ENCODE results near the gene ACSS3. TPM values are rescaled to one million over a fixed set of nuclear protein-coding genes. Genes with fewer than 3 reads are reported as not detected.

The ACSS3 gene
- total and polyA plus RNA-seq, 9 of the 15 experiments (the other 6 are each of a cell fraction or from before 2014, with no cell fraction given): 0.40 TPM; not detected in 8

DNA sequence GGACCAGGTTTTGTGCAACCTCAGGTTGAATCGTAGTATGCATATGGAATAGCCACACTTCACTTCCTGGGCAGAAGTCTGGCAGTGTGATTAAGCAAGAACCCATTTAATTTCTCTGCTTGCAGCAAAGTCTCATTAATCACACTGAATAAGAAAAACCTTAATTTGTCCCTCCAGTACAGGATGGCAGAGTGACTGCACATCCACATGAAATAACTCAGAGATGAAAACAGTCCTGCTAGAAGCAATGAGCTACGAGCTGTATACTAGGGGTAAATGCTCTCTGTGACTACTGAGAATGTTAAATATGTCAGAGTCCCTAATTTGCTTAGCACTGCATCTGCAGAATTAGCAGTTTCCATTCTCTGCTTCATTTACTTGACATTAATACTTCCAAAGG, 88.9 kb downstream of the ACSS3 start:
- no peak overlapping the region for H3K9ac ChIP-seq (ENCODE audit: insufficient read depth in 1 of 2, low read depth in 2 of 2, low read length in 2 of 2)
- peaks cover 4% of the 10 kb centered on the region; the same call in 1 of the 2 replicates for H3K9me3 ChIP-seq (replicated peaks; ENCODE audit: control insufficient read depth, insufficient read depth, low read depth, low read length)
- DNase-seq (ENCODE audit: extremely low read depth in 1 of 4, low spot score in 3 of 4): no peak
- no peaks in the 10 kb centered on the region for H3K79me2 ChIP-seq (ENCODE audit: control insufficient read depth, insufficient read depth, low read length)
- no peaks in the 10 kb centered on the region for H3K4me1 ChIP-seq (replicated peaks in 1 of 2; ENCODE audit: control insufficient read depth in 2 of 2, insufficient read depth in 2 of 2, low read length in 2 of 2)
- no peaks in the 10 kb centered on the region for H3K36me3 ChIP-seq (ENCODE audit: control insufficient read depth, insufficient read depth, low read length)
- no peaks in the 10 kb centered on the region for H3K27me3 ChIP-seq (ENCODE audit: control insufficient read depth in 2 of 2, insufficient read depth in 2 of 2, low read length in 2 of 2)
- POLR2A ChIA-PET: no interaction called here
- BruUV-seq (replicated peaks): no TSS peak
- no peak for TF ChIP-seq FOSL1 (tag; conservative IDR thresholded peaks at IDR 0.05)
- TF ChIP-seq TCF3 (CRISPR knock-in tag; IDR thresholded peaks at IDR 0.05): no peak
- TF ChIP-seq CSDE1 (IDR thresholded peaks at IDR 0.05): no peak
- no peak for TF ChIP-seq POLR2AphosphoS5 (IDR thresholded peaks at IDR 0.05; ENCODE audit: control insufficient read depth, insufficient read depth, low read depth, low read length)
- TF ChIP-seq SMARCA5 (IDR thresholded peaks at IDR 0.05): no peak
- TF ChIP-seq NR2C2 (CRISPR knock-in tag; IDR thresholded peaks at IDR 0.05): no peak
- TF ChIP-seq NR2C2 (tag; IDR thresholded peaks at IDR 0.05): no peak
- TF ChIP-seq, protein P1, sequence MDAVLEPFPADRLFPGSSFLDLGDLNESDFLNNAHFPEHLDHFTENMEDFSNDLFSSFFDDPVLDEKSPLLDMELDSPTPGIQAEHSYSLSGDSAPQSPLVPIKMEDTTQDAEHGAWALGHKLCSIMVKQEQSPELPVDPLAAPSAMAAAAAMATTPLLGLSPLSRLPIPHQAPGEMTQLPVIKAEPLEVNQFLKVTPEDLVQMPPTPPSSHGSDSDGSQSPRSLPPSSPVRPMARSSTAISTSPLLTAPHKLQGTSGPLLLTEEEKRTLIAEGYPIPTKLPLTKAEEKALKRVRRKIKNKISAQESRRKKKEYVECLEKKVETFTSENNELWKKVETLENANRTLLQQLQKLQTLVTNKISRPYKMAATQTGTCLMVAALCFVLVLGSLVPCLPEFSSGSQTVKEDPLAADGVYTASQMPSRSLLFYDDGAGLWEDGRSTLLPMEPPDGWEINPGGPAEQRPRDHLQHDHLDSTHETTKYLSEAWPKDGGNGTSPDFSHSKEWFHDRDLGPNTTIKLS (IDR thresholded peaks at IDR 0.05; ENCODE audit: borderline replicate concordance, low read depth): no peak
- no peak overlapping the region for H2AFZ ChIP-seq (ENCODE audit: low read depth, low read length)
- H3K4me3 ChIP-seq: no peak overlapping the region
- H3K27ac ChIP-seq (ENCODE audit: extremely low read depth, low read depth, low read length): no peak overlapping the region
- intact Hi-C loops (cut with micrococcal nuclease): no loop called here
- CTCF ChIA-PET (ENCODE audit: low intra/inter-chr PET ratio): no interaction called here
- H3K9me1 ChIP-seq (ENCODE audit: control insufficient read depth, insufficient read depth, low read length): no peaks in the 10 kb centered on the region
- no peak for FAIRE-seq
- WGBS (ENCODE audit: insufficient coverage, low coverage, missing lambda C conversion rate): 0% methylated on average over 2 of the region's 2 CpGs
- no peak for ATAC-seq
- H4K20me1 ChIP-seq (replicated peaks; ENCODE audit: control insufficient read depth, insufficient read depth, low read length): no peaks in the 10 kb centered on the region
- in situ Hi-C loops (cut with MboI): no loop called here
- no peak overlapping the region for H3K4me2 ChIP-seq (ENCODE audit: insufficient read depth, low read length)

Data from K562 (cell line).